ENCODE measurements around the gene ZNF324B.
"Not testable (repeated sequence)": the region's sequence is repeated elsewhere in the genome, so short reads cannot be mapped to it uniquely, and the experiment has no call there.

The ZNF324B gene

DNA sequence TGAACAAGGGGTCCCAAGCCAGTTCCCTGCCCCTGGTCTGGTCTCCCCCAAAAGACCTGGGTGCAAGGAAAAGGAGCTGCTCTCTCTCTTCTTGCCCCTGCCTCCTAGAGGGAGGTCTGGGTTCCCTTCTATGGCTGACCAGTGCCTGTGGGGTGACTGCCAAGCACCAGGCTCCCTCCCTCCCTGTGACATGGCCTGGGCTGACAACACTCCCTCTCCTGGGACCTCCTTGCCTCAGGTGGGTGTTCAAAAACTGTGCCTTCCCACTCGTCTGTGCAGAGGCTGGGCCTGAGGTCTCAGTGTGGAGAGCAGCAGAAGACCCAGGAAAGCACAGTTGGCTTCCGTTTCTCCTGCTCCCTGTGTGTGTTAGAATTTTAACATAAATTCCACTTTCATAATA lies 29.4 kb downstream of the ZNF324B start:
- no peak for DNase-seq

DNA sequence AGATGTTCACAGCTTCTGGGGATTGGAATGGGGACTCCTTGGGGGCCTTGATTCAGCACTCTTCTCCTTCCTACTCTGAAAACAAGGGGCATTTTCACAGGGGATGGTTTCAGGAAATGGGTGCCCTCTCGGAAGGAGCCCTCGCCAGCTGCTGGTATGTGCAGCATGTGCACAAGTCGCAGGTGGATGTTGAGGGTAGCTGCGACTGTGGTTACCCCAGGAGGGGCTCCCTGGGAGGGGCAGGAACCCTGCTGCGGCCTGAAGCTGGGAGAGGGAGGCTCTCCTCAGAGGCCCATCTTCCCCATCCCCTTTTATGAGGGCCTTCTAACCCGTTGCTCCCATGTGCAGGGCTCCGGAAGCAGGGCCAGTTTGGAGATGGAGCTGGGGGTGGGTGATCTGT lies 30.9 kb downstream of the ZNF324B start:
- DNase-seq = no peak

DNA sequence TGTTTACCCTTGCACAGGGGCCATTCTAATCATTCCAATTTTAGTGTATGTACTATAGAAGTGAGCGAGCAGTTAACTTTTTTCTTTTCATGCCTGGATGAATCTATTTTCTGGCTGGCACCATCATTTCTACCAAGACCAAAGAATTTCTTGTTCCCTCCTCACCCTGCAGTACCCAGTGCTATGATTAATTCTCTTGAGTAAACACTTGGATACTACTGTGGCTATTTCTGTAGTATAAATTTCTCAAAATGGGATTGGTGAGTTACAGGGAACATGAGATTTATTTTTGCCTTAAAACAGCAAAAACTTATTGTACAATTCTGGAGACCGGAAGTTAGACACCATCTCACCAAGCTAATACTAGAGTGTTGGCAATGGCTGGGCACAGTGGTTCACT lies 32.4 kb downstream of the ZNF324B start:
- no peak for DNase-seq

DNA sequence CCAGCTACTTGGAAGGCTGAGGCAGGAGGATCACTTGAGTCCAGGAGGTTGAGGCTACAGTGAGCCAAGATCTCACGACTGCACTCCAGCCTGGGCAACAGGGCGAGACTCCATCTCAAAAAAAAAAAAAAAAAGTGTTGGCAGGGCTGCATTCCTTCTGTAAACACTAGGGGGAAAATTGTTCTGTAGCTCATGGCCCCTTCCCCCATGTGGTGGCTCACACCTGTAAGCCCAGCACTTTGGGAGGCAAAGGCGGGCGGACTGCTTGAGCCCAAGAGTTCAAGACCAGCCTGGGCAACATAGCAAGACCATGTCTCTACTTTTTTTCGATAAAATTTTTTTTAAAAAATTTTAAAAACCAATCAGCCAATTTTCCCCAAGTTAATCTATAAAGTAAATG lies 32.9 kb downstream of the ZNF324B start:
- DNase-seq = not testable (repeated sequence)

DNA sequence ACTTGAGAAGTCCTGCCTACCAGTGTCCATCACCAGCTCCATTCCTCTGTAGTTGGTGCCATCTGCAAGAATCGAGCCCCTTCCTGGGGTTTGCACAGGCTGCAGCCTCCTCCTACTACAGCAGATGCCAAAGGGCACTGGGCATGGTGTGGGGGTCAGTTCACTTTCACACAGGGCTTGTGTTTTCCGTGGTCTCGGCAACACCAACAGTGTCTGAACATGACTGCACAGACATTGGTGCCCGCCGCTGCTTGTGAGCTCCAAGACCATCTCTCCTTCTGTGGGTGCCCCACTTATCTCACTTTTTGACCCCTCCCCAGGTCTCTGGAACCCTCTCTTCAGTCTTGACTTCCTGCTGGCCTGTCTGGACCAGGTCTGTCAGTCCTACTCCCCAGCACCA lies 40.0 kb downstream of the ZNF324B start:
- no peak for DNase-seq

GRCh38 chr19:58492265-58492664 lies 40.8 kb downstream of the ZNF324B start:
- DNase-seq = no peak

DNA sequence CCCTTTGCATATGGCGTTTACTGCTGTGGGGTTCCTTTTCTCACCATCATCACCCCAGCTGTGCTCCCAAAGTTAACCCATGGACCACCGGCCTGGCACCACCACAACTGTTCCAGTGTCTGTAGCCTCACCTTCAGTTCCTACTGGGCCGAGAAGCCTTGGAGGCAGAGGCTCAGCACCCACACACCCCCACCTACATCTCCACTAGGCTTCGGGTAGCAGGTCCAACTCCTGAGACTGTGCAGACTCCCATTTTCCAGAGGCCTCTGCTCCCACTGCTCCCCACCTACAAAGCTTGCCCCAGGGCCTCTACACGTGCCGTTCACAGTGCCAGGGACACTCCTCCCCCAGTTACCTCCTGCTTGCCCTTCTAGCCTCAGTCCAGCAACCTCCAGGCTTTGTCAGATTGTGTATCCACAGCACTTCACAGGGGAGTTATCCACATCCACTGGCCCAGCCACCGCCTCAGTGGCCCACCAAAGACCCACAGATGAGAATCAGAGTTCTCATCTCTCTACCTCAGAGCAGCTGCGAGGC lies 46.3 kb downstream of the ZNF324B start:
- no peak for DNase-seq

- no peak for DNase-seq
Observed at GRCh38 chr19:58498316-58499020, 47.0 kb downstream of the ZNF324B start.

- DNase-seq = peak; percentile 100
Observed at GRCh38 chr19:58499021-58499927, 47.9 kb downstream of the ZNF324B start.

- no peak for DNase-seq
Observed at GRCh38 chr19:58500242-58500641, 48.8 kb downstream of the ZNF324B start.

Data from stimulated activated CD8-positive, alpha-beta memory T cell treated with anti-CD3 and anti-CD28 coated beads, Interleukin-4, amount 100 ng/mL, for 48 hours (primary cell).